Tibial nerve (tissue), 4 donors: ENCODE measurements around the gene LMF1.
"Not testable (repeated sequence)": the region's sequence is repeated elsewhere in the genome, so short reads cannot be mapped to it uniquely, and the experiment has no call there.

Experiments
- EP300 ChIP-seq, 2 donors: sonication (generic); formaldehyde crosslinking; IDR thresholded peaks; one replicate each; pipeline ENCODE4 v1.6.1; 2017; ENCODE audit warnings: antibody characterized with exemption in 2 of 2, mild to moderate bottlenecking in 1 of 2
- POLR2A ChIP-seq, 2 donors: fragments of 450-650 bp; IDR thresholded peaks; one replicate each; pipeline ENCODE4 v1.6.1; 2017; ENCODE audit warnings: antibody characterized with exemption in 2 of 2, mild to moderate bottlenecking in 2 of 2, moderate library complexity in 2 of 2
- TF ChIP-seq, protein P1 (sequence below), 5 experiments: fragments of 200-600 bp in 3 of 5; fragments of 450-650 bp in 2 of 5; sonication (generic) in 3 of 5; IDR thresholded peaks; one replicate each; pipeline ENCODE4 v1.5.1; 2016 to 2019; ENCODE audit warnings: antibody characterized with exemption in 5 of 5, mild to moderate bottlenecking in 3 of 5, moderate library complexity in 2 of 5

DNA sequence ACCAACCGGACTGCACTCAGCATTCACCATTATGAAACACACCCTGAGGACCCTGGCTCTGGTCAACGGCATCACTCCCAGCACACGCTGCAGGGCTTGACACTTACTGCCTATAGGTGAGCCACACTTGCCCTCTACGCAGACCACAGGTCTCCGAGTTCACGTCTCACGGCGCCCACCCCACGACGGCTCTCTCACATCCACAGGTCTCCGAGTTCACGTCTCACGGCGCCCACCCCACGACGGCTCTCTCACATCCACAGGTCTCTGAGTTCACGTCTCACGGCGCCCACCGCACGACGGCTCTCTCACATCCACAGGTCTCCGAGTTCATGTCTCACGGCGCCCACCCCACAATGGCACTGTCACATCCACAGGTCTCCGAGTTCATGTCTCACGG is 15.0 kb downstream of the LMF1 start:
- TF ChIP-seq, protein P1, sequence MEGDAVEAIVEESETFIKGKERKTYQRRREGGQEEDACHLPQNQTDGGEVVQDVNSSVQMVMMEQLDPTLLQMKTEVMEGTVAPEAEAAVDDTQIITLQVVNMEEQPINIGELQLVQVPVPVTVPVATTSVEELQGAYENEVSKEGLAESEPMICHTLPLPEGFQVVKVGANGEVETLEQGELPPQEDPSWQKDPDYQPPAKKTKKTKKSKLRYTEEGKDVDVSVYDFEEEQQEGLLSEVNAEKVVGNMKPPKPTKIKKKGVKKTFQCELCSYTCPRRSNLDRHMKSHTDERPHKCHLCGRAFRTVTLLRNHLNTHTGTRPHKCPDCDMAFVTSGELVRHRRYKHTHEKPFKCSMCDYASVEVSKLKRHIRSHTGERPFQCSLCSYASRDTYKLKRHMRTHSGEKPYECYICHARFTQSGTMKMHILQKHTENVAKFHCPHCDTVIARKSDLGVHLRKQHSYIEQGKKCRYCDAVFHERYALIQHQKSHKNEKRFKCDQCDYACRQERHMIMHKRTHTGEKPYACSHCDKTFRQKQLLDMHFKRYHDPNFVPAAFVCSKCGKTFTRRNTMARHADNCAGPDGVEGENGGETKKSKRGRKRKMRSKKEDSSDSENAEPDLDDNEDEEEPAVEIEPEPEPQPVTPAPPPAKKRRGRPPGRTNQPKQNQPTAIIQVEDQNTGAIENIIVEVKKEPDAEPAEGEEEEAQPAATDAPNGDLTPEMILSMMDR (IDR thresholded peaks at IDR 0.05): not testable (repeated sequence)
- TF ChIP-seq POLR2A, EP300 (IDR thresholded peaks at IDR 0.05): not testable (repeated sequence)
